ENCODE data around the gene EPN3. TPM values are rescaled to one million over a fixed set of nuclear protein-coding genes. Genes with fewer than 3 reads are reported as not detected.
A peak's percentile ranks its signal among the peaks of the same experiment; 100 is the strongest.

The EPN3 gene
- total RNA-seq, 6 donors from 2014 or later, result 0.74 to 14.4 (median 1.2) TPM; not detected in 1

DNA sequence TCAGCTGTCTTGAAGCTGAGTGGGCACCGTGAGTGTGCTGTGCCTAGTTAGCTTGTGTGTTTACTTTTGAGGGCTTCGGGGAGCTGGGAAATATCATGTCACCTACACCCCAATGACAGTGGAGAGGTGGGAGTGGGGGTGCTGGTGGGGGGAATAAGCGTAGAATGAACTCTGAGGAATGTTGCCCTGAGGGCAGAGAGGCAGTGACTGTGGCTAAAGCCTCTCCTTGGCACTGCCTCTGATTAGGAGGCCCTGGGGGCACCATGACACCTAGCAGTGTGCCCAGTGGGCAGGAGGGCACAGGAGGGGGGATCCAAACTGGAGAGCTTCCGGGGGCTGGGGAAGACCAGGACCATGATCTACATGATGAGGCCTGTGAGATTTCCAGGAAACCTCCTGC lies 52.8 kb downstream of the EPN3 start:
- no peaks in the 10 kb centered on the region for H3K9me3 ChIP-seq
- no peak for DNase-seq
- H3K36me3 ChIP-seq, result no peaks in the 10 kb centered on the region
- no peak overlapping the region for H3K27ac ChIP-seq
- ATAC-seq (ENCODE audit: low FRiP score in 2 of 2), result no peak
- no peak overlapping the region for H3K4me3 ChIP-seq
- H3K27me3 ChIP-seq, result no peaks in the 10 kb centered on the region
- WGBS, 2 donors, result 87 to 91% methylated on average over 3 to 4 of the region's 4 CpGs
- H3K4me1 ChIP-seq, result peaks cover 14 to 20% (median 17%) of the 10 kb centered on the region in 4 donors
- TF ChIP-seq EP300 (IDR thresholded peaks at IDR 0.05) (no peak), POLR2A (IDR thresholded peaks at IDR 0.05) (no peak), POLR2AphosphoS5 (IDR thresholded peaks at IDR 0.05) (no peak)
- TF ChIP-seq, protein P1, sequence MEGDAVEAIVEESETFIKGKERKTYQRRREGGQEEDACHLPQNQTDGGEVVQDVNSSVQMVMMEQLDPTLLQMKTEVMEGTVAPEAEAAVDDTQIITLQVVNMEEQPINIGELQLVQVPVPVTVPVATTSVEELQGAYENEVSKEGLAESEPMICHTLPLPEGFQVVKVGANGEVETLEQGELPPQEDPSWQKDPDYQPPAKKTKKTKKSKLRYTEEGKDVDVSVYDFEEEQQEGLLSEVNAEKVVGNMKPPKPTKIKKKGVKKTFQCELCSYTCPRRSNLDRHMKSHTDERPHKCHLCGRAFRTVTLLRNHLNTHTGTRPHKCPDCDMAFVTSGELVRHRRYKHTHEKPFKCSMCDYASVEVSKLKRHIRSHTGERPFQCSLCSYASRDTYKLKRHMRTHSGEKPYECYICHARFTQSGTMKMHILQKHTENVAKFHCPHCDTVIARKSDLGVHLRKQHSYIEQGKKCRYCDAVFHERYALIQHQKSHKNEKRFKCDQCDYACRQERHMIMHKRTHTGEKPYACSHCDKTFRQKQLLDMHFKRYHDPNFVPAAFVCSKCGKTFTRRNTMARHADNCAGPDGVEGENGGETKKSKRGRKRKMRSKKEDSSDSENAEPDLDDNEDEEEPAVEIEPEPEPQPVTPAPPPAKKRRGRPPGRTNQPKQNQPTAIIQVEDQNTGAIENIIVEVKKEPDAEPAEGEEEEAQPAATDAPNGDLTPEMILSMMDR (IDR thresholded peaks at IDR 0.05), result no peak

DNA sequence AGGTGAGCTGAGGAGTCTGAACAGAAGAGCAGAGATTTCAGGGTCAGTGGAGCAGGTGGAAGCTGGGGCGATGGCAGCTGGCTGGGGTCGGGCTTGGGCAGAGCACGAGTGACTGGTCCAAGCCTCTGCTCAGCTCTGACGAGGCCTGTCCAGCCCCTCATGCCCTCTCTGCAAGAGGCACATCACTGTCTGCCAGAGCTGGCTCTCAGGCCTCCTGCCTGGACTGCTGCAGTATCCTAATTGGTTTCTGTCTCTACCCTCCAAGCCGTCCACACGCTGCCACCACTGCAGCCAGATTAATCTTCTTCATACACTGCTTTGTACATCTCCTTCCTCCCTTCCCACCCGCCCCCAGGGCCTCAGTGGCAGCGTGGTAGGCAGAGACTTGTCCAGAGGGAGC lies 53.4 kb downstream of the EPN3 start:
- DNase-seq (peak in 1 of 2 donors; percentile 58), ATAC-seq (ENCODE audit: low FRiP score in 2 of 2) (no peak)
- H3K4me1 ChIP-seq, result peaks cover 15 to 20% (median 17%) of the 10 kb centered on the region in 4 donors
- no peak overlapping the region for H3K4me3 ChIP-seq
- H3K27ac ChIP-seq, result no peak overlapping the region
- H3K36me3 ChIP-seq, result no peaks in the 10 kb centered on the region
- WGBS, 2 donors, result 83 to 93% methylated on average over 4 to 8 of the region's 8 CpGs
- TF ChIP-seq POLR2AphosphoS5 (IDR thresholded peaks at IDR 0.05) (no peak), EP300 (IDR thresholded peaks at IDR 0.05) (no peak), POLR2A (IDR thresholded peaks at IDR 0.05) (no peak)
- TF ChIP-seq, protein P1 (IDR thresholded peaks at IDR 0.05), result no peak
- no peaks in the 10 kb centered on the region for H3K9me3 ChIP-seq
- no peaks in the 10 kb centered on the region for H3K27me3 ChIP-seq

DNA sequence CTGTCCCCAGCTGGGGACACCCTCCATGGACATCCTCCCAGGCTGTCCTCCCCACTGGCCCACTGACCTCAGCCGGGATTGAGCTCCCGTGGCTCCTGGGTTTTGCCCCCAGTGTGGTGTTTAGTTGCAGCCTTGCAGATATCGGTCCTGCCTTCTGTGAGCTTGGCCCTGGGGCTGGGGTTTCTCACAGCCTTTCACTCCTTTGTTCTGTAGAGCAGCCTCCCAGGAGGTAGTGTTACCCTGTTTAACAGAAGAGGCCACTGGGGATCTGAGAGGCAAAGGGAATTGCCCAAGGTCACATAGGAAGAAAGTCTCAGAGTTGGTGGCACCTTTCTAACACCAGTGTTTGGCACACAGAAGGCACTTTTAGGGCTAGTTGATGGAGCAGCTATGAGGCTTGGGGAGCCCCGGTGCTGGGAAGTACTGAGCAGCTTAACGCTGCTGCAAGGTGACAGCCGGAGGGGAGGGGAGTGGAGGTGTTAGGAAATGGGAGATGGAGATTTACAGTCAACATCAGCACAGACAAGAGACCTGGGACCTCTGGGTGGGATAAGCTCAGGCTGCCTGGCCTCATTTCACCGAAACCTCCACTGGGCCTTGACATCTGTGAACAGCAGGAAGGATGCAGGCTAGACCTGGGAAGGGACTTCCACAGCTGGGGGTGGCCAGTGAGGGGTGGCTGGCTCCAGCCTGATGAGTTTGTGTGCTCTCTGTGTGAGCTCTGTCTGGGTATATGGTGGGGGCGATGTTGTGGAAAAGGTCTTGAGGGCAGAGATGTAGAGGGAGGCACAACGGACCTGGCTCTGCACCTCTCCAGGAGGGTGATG lies 54.1 kb downstream of the EPN3 start:
- no peak overlapping the region for H3K4me3 ChIP-seq
- ATAC-seq (ENCODE audit: low FRiP score in 2 of 2), result no peak
- WGBS, 2 donors, result 87 to 95% methylated on average over 6 to 9 of the region's 9 CpGs

DNA sequence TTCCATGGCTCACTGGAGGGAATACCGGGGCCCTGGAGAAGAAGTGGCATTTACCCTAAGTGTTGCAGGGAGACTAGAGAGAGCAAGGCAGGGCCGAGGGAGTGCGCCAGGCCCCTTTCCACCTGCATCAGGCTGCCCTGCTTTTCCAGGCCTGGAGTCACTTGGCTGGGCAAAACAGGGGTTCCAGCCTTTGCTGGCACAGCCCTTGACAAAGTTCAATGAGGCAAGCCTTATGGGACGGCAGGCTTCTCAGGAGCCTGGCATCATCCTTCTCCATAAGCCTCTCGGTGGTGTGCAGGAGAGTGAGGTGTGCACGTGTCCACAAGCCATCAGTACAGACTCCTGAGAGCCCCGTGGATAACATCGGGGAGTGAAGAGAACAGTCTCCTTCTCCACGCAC lies 55.0 kb downstream of the EPN3 start:
- ATAC-seq (ENCODE audit: low FRiP score in 2 of 2), result no peak
- Histone ChIP-seq H3K4me1 (peaks cover 15 to 20% (median 17%) of the 10 kb centered on the region in 4 donors), H3K27ac (no peak overlapping the region), H3K27me3 (no peaks in the 10 kb centered on the region), H3K4me3 (no peak overlapping the region), H3K9me3 (no peaks in the 10 kb centered on the region), H3K36me3 (no peaks in the 10 kb centered on the region)
- TF ChIP-seq POLR2AphosphoS5 (IDR thresholded peaks at IDR 0.05) (no peak), POLR2A (IDR thresholded peaks at IDR 0.05) (no peak), EP300 (IDR thresholded peaks at IDR 0.05) (no peak)
- TF ChIP-seq, protein P1 (IDR thresholded peaks at IDR 0.05), result no peak
- peak in 1 of 2 donors; percentile 22 for DNase-seq
- WGBS, 2 donors, result 83 to 90% methylated on average over 9 of the region's 9 CpGs

More for the DNA sequence above, 54.1 kb downstream of the EPN3 start:
- Histone ChIP-seq H3K36me3 (no peaks in the 10 kb centered on the region), H3K9me3 (no peaks in the 10 kb centered on the region), H3K4me1 (peaks cover 15 to 20% (median 17%) of the 10 kb centered on the region in 4 donors), H3K27ac (no peak overlapping the region), H3K27me3 (no peaks in the 10 kb centered on the region)
- no peak for DNase-seq
- no peak for TF ChIP-seq POLR2AphosphoS5 (IDR thresholded peaks at IDR 0.05)
- TF ChIP-seq, protein P1 (IDR thresholded peaks at IDR 0.05), result no peak
- no peak for TF ChIP-seq POLR2A (IDR thresholded peaks at IDR 0.05)
- TF ChIP-seq EP300 (IDR thresholded peaks at IDR 0.05), result no peak
